ENCODE results near the gene SCAMP1.

Gene SCAMP1

GRCh38 chr5:78490709-78491485 is 130.5 kb downstream of the SCAMP1 start (continued):
- TF ChIP-seq ZNF133 (tag by site-specific recombination; IDR thresholded peaks at IDR 0.05) = no peak
- no peak for TF ChIP-seq ZBTB48 (tag by site-specific recombination; IDR thresholded peaks at IDR 0.05)

- Histone ChIP-seq H3K36me3 (ENCODE audit: control insufficient read depth in 2 of 2, insufficient read depth in 1 of 2, low read length in 2 of 2) (peaks cover 0 to 36% of the 10 kb centered on the region in 2 experiments; a peak in 1 of 3 replicates), H3K4me1 (ENCODE audit: control insufficient read depth, insufficient read depth, low read length) (no peaks in the 10 kb centered on the region), H3K27ac (ENCODE audit: extremely low read depth, low read depth, low read length) (no peak overlapping the region), H3K9me3 (ENCODE audit: control insufficient read depth, insufficient read depth, low read depth, low read length) (no peaks in the 10 kb centered on the region), H3K4me3 (ENCODE audit: low read depth, low read length) (no peak overlapping the region)
- TF ChIP-seq ZNF341 (tag by site-specific recombination; IDR thresholded peaks at IDR 0.05; ENCODE audit: low read depth) (no peak), ZNF510 (tag by site-specific recombination; IDR thresholded peaks at IDR 0.05; ENCODE audit: insufficient replicate concordance) (no peak), ZNF549 (tag by site-specific recombination; IDR thresholded peaks at IDR 0.05) (no peak), BCL6B (tag by site-specific recombination; IDR thresholded peaks at IDR 0.05) (no peak), ZNF791 (tag by site-specific recombination; IDR thresholded peaks at IDR 0.05) (no peak), ZXDB (tag by site-specific recombination; IDR thresholded peaks at IDR 0.05) (no peak), ZNF121 (tag by site-specific recombination; IDR thresholded peaks at IDR 0.05) (no peak), ZNF548 (tag by site-specific recombination; IDR thresholded peaks at IDR 0.05) (no peak)
- TF ChIP-seq, protein P1, sequence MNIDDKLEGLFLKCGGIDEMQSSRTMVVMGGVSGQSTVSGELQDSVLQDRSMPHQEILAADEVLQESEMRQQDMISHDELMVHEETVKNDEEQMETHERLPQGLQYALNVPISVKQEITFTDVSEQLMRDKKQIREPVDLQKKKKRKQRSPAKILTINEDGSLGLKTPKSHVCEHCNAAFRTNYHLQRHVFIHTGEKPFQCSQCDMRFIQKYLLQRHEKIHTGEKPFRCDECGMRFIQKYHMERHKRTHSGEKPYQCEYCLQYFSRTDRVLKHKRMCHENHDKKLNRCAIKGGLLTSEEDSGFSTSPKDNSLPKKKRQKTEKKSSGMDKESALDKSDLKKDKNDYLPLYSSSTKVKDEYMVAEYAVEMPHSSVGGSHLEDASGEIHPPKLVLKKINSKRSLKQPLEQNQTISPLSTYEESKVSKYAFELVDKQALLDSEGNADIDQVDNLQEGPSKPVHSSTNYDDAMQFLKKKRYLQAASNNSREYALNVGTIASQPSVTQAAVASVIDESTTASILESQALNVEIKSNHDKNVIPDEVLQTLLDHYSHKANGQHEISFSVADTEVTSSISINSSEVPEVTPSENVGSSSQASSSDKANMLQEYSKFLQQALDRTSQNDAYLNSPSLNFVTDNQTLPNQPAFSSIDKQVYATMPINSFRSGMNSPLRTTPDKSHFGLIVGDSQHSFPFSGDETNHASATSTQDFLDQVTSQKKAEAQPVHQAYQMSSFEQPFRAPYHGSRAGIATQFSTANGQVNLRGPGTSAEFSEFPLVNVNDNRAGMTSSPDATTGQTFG (tag by site-specific recombination; IDR thresholded peaks at IDR 0.05; ENCODE audit: borderline replicate concordance) = no peak
- TF ChIP-seq, protein P2, sequence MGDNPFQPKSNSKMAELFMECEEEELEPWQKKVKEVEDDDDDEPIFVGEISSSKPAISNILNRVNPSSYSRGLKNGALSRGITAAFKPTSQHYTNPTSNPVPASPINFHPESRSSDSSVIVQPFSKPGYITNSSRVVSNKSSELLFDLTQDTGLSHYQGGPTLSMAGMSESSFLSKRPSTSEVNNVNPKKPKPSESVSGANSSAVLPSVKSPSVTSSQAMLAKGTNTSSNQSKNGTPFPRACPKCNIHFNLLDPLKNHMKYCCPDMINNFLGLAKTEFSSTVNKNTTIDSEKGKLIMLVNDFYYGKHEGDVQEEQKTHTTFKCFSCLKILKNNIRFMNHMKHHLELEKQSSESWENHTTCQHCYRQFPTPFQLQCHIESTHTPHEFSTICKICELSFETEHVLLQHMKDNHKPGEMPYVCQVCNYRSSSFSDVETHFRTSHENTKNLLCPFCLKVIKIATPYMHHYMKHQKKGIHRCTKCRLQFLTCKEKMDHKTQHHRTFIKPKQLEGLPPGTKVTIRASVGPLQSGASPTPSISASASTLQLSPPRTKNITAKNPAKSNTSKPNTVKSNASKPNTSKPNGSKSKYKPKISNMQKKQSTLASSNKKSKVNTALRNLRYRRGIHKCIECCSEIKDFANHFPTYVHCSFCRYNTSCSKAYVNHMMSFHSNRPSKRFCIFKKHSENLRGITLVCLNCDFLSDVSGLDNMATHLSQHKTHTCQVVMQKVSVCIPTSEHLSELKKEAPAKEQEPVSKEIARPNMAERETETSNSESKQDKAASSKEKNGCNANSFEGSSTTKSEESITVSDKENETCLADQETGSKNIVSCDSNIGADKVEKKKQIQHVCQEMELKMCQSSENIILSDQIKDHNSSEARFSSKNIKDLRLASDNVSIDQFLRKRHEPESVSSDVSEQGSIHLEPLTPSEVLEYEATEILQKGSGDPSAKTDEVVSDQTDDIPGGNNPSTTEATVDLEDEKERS (tag by site-specific recombination; IDR thresholded peaks at IDR 0.05) = no peak
- ChIA-PET CTCF (interaction anchor here (0.6 to 1.6 kb wide), 3 partner anchors 8 to 270 kb away, joined by 3 read pairs; no protein-coding TSS in a partner anchor), POLR2A (no interaction called here)
Measured at GRCh38 chr5:78492224-78492623, 131.8 kb downstream of the SCAMP1 start.

- CTCF ChIA-PET = interaction anchor here (0.6 to 1.6 kb wide), 3 partner anchors 9 to 270 kb away, joined by 3 read pairs; no protein-coding TSS in a partner anchor
- H3K9me3 ChIP-seq (ENCODE audit: control insufficient read depth, insufficient read depth, low read depth, low read length) = no peaks in the 10 kb centered on the region
- no peak overlapping the region for H3K4me3 ChIP-seq (ENCODE audit: low read depth, low read length)
- POLR2A ChIA-PET = no interaction called here
- no peaks in the 10 kb centered on the region for H3K4me1 ChIP-seq (ENCODE audit: control insufficient read depth, insufficient read depth, low read length)
- H3K36me3 ChIP-seq (ENCODE audit: control insufficient read depth in 2 of 2, insufficient read depth in 1 of 2, low read length in 2 of 2) = peaks cover 0 to 31% of the 10 kb centered on the region in 2 experiments; a peak in 1 of 3 replicates
- no peak overlapping the region for H3K27ac ChIP-seq (ENCODE audit: extremely low read depth, low read depth, low read length)
- TF ChIP-seq SALL2 (tag by site-specific recombination; IDR thresholded peaks at IDR 0.05; ENCODE audit: borderline replicate concordance) (no peak), ZNF48 (tag by site-specific recombination; IDR thresholded peaks at IDR 0.05) (no peak), ZNF558 (tag by site-specific recombination; IDR thresholded peaks at IDR 0.05) (no peak), ZNF266 (tag by site-specific recombination; IDR thresholded peaks at IDR 0.05; ENCODE audit: low read depth) (no peak), ZNF248 (tag by site-specific recombination; IDR thresholded peaks at IDR 0.05) (no peak), REPIN1 (tag by site-specific recombination; IDR thresholded peaks at IDR 0.05; ENCODE audit: low read depth) (no peak), ZNF660 (tag by site-specific recombination; IDR thresholded peaks at IDR 0.05) (no peak), YY1 (tag by site-specific recombination; IDR thresholded peaks at IDR 0.05) (no peak), ZNF302 (tag by site-specific recombination; IDR thresholded peaks at IDR 0.05; ENCODE audit: low read depth) (no peak), SCRT2 (tag by site-specific recombination; IDR thresholded peaks at IDR 0.05) (no peak), ZFP37 (tag by site-specific recombination; IDR thresholded peaks at IDR 0.05) (no peak), ZNF16 (tag by site-specific recombination; IDR thresholded peaks at IDR 0.05; ENCODE audit: low read depth) (no peak)
Measured at GRCh38 chr5:78492650-78493049, 132.2 kb downstream of the SCAMP1 start.
